ENCODE measurements around the gene MRPL52. TPM values are rescaled to one million over a fixed set of nuclear protein-coding genes. Genes with fewer than 3 reads are reported as not detected.

The MRPL52 gene
- total RNA-seq, 4 donors from 2014 or later, result 30.3 to 114 (median 52.9) TPM

GRCh38 chr14:22843123-22843925 lies 13.6 kb downstream of the MRPL52 start:
- TF ChIP-seq CTCF (IDR thresholded peaks at IDR 0.05), result no peak
- no peak for TF ChIP-seq POLR2A (IDR thresholded peaks at IDR 0.05)
- Histone ChIP-seq H3K27ac (no peak overlapping the region), H3K36me3 (peaks cover 0 to 56% (median 0%) of the 10 kb centered on the region in 3 donors), H3K4me1 (peaks cover 0 to 53% (median 3%) of the 10 kb centered on the region in 4 donors), H3K9me3 (no peaks in the 10 kb centered on the region), H3K27me3 (no peaks in the 10 kb centered on the region), H3K4me3 (no peak overlapping the region)
- peak in 1 of 3 donors; percentile 29 for DNase-seq

- DNase-seq, result peak in 1 of 3 donors; percentile 38
- Histone ChIP-seq H3K36me3 (peaks cover 0 to 56% (median 0%) of the 10 kb centered on the region in 3 donors), H3K27ac (peak overlapping the region in 1 of 4 donors; percentile 72), H3K4me3 (no peak overlapping the region), H3K27me3 (no peaks in the 10 kb centered on the region), H3K9me3 (no peaks in the 10 kb centered on the region), H3K4me1 (peaks cover 0 to 48% (median 3%) of the 10 kb centered on the region in 4 donors)
- TF ChIP-seq POLR2A (IDR thresholded peaks at IDR 0.05) (no peak), CTCF (IDR thresholded peaks at IDR 0.05) (no peak)
These were observed 14.8 kb downstream of the MRPL52 start for GRCh38 chr14:22844221-22845102.

- Histone ChIP-seq H3K9me3 (no peaks in the 10 kb centered on the region), H3K27me3 (no peaks in the 10 kb centered on the region), H3K4me3 (no peak overlapping the region), H3K4me1 (peaks cover 0 to 48% (median 3%) of the 10 kb centered on the region in 4 donors), H3K27ac (peak overlapping the region in 1 of 4 donors; percentile 72), H3K36me3 (peaks cover 0 to 56% (median 0%) of the 10 kb centered on the region in 3 donors)
- no peak for DNase-seq
- TF ChIP-seq POLR2A (IDR thresholded peaks at IDR 0.05) (no peak), CTCF (IDR thresholded peaks at IDR 0.05) (no peak)
These were observed 15.4 kb downstream of the MRPL52 start for GRCh38 chr14:22845103-22845394.

GRCh38 chr14:22845821-22846625 lies 16.3 kb downstream of the MRPL52 start:
- H3K4me3 ChIP-seq, result no peak overlapping the region
- H3K27ac ChIP-seq, result peak overlapping the region in 3 of 4 donors; percentile 64 to 88 (median 72)
- no peaks in the 10 kb centered on the region for H3K9me3 ChIP-seq
- TF ChIP-seq CTCF (IDR thresholded peaks at IDR 0.05) (no peak), POLR2A (IDR thresholded peaks at IDR 0.05) (no peak)
- peaks cover 0 to 44% (median 5%) of the 10 kb centered on the region in 4 donors for H3K4me1 ChIP-seq
- H3K27me3 ChIP-seq, result no peaks in the 10 kb centered on the region
- H3K36me3 ChIP-seq, result peaks cover 0 to 56% (median 0%) of the 10 kb centered on the region in 3 donors
- peak in 1 of 3 donors; percentile 33 for DNase-seq

GRCh38 chr14:22846811-22847307 lies 17.2 kb downstream of the MRPL52 start:
- H3K4me1 ChIP-seq, result peaks cover 0 to 46% (median 5%) of the 10 kb centered on the region in 4 donors
- H3K27ac ChIP-seq, result peak overlapping the region; percentile 47 to 88 (median 68)
- DNase-seq, result peak in 1 of 3 donors; percentile 45
- TF ChIP-seq CTCF (IDR thresholded peaks at IDR 0.05) (no peak), POLR2A (IDR thresholded peaks at IDR 0.05) (no peak)
- H3K27me3 ChIP-seq, result no peaks in the 10 kb centered on the region
- H3K36me3 ChIP-seq, result peaks cover 0 to 47% (median 0%) of the 10 kb centered on the region in 3 donors
- no peak overlapping the region for H3K4me3 ChIP-seq
- H3K9me3 ChIP-seq, result no peaks in the 10 kb centered on the region

All from Peyer's patch (tissue), 4 donors.